SK-N-SH (cell line): ENCODE results near the gene ITFG1. TPM values are rescaled to one million over a fixed set of nuclear protein-coding genes. Genes with fewer than 3 reads are reported as not detected.
"Not testable (repeated sequence)": the region's sequence is repeated elsewhere in the genome, so short reads cannot be mapped to it uniquely, and the experiment has no call there.

ENCODE experiments used
- CTCF ChIA-PET: fragments of 300-600, 350-600 bp; formaldehyde crosslinking; extraction: SDS; loops from one replicate; lab custom pipeline; 2021; lab: Yijun Ruan, JAX
- POLR2A ChIA-PET: fragments of 350-600 bp; sonication (Branson Sonifier 250); formaldehyde crosslinking; extraction: SDS; loops from one replicate; lab custom pipeline; 2020; ENCODE audit warnings: antibody characterized with exemption, inconsistent platforms; lab: Yijun Ruan, JAX
- DNase-seq: peaks from one replicate; pipeline ENCODE4 v3.0.0; 2012
- H2AFZ ChIP-seq: fragments of 200-600 bp; sonication (generic); 2 replicates; pipeline ENCODE4 v1.8.1; 2016; ENCODE audit warnings: antibody characterized with exemption, mild to moderate bottlenecking, low read depth
- H3F3A ChIP-seq: fragments of 200-600 bp; sonication (generic); replicated peaks from 2 replicates; pipeline ENCODE3; 2016; ENCODE audit warnings: antibody characterized with exemption, mild to moderate bottlenecking; ENCODE audit not compliant: insufficient read depth
- H3K27ac ChIP-seq, 2 experiments: fragments of 200-500 bp in 1 of 2; fragments of 200-600 bp in 1 of 2; sonication (Bioruptor generic) in 1 of 2; sonication (generic), shearing (Covaris generic) in 1 of 2; 2 replicates each; pipeline versions ENCODE4 v1.5.1 to v1.6.1; 2014 to 2016; ENCODE audit warnings: low read depth in 2 of 2, inconsistent platforms in 1 of 2, low read length in 1 of 2, mild to moderate bottlenecking in 1 of 2, mixed read lengths in 1 of 2
- H3K27me3 ChIP-seq: fragments of 200-600 bp; sonication (generic), shearing (Covaris generic); 2 replicates; pipeline ENCODE4 v1.6.1; 2016; ENCODE audit warnings: mixed run types; ENCODE audit not compliant: insufficient read depth
- H3K36me3 ChIP-seq, 2 experiments: fragments of 200-500 bp in 1 of 2; fragments of 200-600 bp in 1 of 2; sonication (Bioruptor generic) in 1 of 2; sonication (generic) in 1 of 2; replicated peaks in 1 of 2; 2 replicates each; pipeline versions ENCODE3 to v1.5.1; 2014 to 2016; ENCODE audit warnings: low read length in 1 of 2, mild to moderate bottlenecking in 1 of 2; ENCODE audit not compliant: insufficient read depth in 2 of 2, control insufficient read depth in 1 of 2
- H3K4me1 ChIP-seq, 2 experiments: fragments of 200-500 bp in 1 of 2; fragments of 200-600 bp in 1 of 2; sonication (Bioruptor generic) in 1 of 2; sonication (generic), shearing (Covaris generic) in 1 of 2; 2 replicates each; pipeline versions ENCODE4 v1.5.1 to v1.6.1; 2014 to 2016; ENCODE audit warnings: low read depth in 1 of 2, low read length in 1 of 2, mixed run types in 1 of 2; ENCODE audit not compliant: insufficient read depth in 2 of 2, control insufficient read depth in 1 of 2
- H3K4me2 ChIP-seq: fragments of 200-600 bp; sonication (generic), shearing (Covaris generic); 2 replicates; pipeline ENCODE4 v1.6.1; 2017; ENCODE audit warnings: mixed run types
- H3K4me3 ChIP-seq, 2 experiments: fragments of 200-500 bp in 1 of 2; fragments of 200-600 bp in 1 of 2; sonication (Bioruptor generic) in 1 of 2; sonication (generic), shearing (Covaris generic) in 1 of 2; 2 replicates each; pipeline versions ENCODE4 v1.5.1 to v1.8.1; 2014 to 2016; ENCODE audit warnings: low read depth in 2 of 2, inconsistent platforms in 1 of 2, low read length in 1 of 2, mild to moderate bottlenecking in 1 of 2, mixed read lengths in 1 of 2, moderate library complexity in 1 of 2
- H3K79me2 ChIP-seq: fragments of 200-600 bp; sonication (generic); 2 replicates; pipeline ENCODE4 v1.8.1; 2017; ENCODE audit warnings: mild to moderate bottlenecking; ENCODE audit not compliant: insufficient read depth
- H3K9ac ChIP-seq: fragments of 200-600 bp; sonication (generic); 2 replicates; pipeline ENCODE4 v1.6.1; 2017; ENCODE audit warnings: mixed run types
- H3K9me2 ChIP-seq: fragments of 200-600 bp; sonication (generic); 2 replicates; pipeline ENCODE4 v1.6.1; 2017; ENCODE audit warnings: mixed run types
- H3K9me3 ChIP-seq: fragments of 200-600 bp; sonication (generic); 2 replicates; pipeline ENCODE4 v1.6.1; 2017; ENCODE audit warnings: mixed run types, mild to moderate bottlenecking, moderate library complexity
- H4K20me1 ChIP-seq: fragments of 200-600 bp; sonication (generic); 2 replicates; pipeline ENCODE4 v1.6.1; 2017; ENCODE audit warnings: mild to moderate bottlenecking, mixed run types; ENCODE audit not compliant: insufficient read depth
- EP300 ChIP-seq, 2 experiments: IDR thresholded peaks; 2 replicates each; pipeline versions ENCODE4 v1.4.0 to v1.6.1; 2012; ENCODE audit warnings: borderline replicate concordance in 1 of 2, low read depth in 1 of 2, low read length in 1 of 2
- FOXJ3 ChIP-seq: sonication (generic); formaldehyde crosslinking; IDR thresholded peaks from 2 replicates; pipeline ENCODE4 v1.5.1; 2020; ENCODE audit warnings: mild to moderate bottlenecking, missing genetic modification reagents
- JUND ChIP-seq: IDR thresholded peaks from 2 replicates; pipeline ENCODE4 v1.4.0; 2012
- MEF2A ChIP-seq: IDR thresholded peaks from 2 replicates; pipeline ENCODE4 v1.4.0; 2012; ENCODE audit warnings: low read depth, borderline replicate concordance
- NRF1 ChIP-seq: IDR thresholded peaks from 2 replicates; pipeline ENCODE4 v1.6.1; 2012; ENCODE audit warnings: low read depth, mild to moderate bottlenecking, low read length
- RCOR1 ChIP-seq: fragments of 150-350 bp; IDR thresholded peaks from 2 replicates; pipeline ENCODE4 v1.6.1; 2017; ENCODE audit warnings: antibody characterized with exemption, low read length
- RFX5 ChIP-seq: IDR thresholded peaks from 2 replicates; pipeline ENCODE4 v1.6.1; 2012; ENCODE audit warnings: mild to moderate bottlenecking, improper control_type of control experiment, low read length
- RXRA ChIP-seq: IDR thresholded peaks from 2 replicates; pipeline ENCODE4 v1.4.0; 2012; ENCODE audit warnings: low read depth, mild to moderate bottlenecking, borderline replicate concordance
- SMC3 ChIP-seq: IDR thresholded peaks from 2 replicates; pipeline ENCODE4 v1.6.1; 2012; ENCODE audit warnings: low read depth, low read length, improper control_type of control experiment
- TAF1 ChIP-seq: IDR thresholded peaks from 2 replicates; pipeline ENCODE4 v1.6.1; 2012; ENCODE audit warnings: low read depth, mild to moderate bottlenecking, low read length, moderate library complexity, borderline replicate concordance
- TCF12 ChIP-seq: IDR thresholded peaks from 2 replicates; pipeline ENCODE4 v1.4.0; 2012
- TEAD4 ChIP-seq: IDR thresholded peaks from 2 replicates; pipeline ENCODE4 v1.4.0; 2012; ENCODE audit warnings: mild to moderate bottlenecking, borderline replicate concordance; ENCODE audit not compliant: insufficient read depth
- YY1 ChIP-seq: IDR thresholded peaks from 2 replicates; pipeline ENCODE4 v1.4.0; 2012; ENCODE audit warnings: low read depth, mild to moderate bottlenecking
- WGBS: methylation state at CpG from one replicate; pipeline ENCODE4 v1.1.6; 2017; ENCODE audit warnings: low lambda C conversion rate; 5-methylcytosine and 5-hydroxymethylcytosine counted together
- polyA plus RNA-seq, 3 experiments: library from polyadenylated mRNA; depleted of rRNA; stranded (reverse); fragments of >200 nt; gene quantifications; 2 replicates each; pipeline ENCODE4 v1.2.3, GENCODE V29; 2012
- TF ChIP-seq, protein P1 (sequence below): fragments of 200-600 bp; sonication (generic); IDR thresholded peaks from 2 replicates; pipeline ENCODE4 v1.6.1; 2017; ENCODE audit warnings: antibody characterized with exemption, mild to moderate bottlenecking, moderate library complexity
- TF ChIP-seq, protein P2 (sequence below): IDR thresholded peaks from 2 replicates; pipeline ENCODE4; 2012
- TF ChIP-seq, protein P3 (sequence below): fragments of 150-350 bp; IDR thresholded peaks from 2 replicates; pipeline ENCODE4 v1.6.1; 2017; ENCODE audit warnings: antibody characterized with exemption, low read length, low read depth, borderline replicate concordance

The ITFG1 gene
- polyA plus RNA-seq, 1 of the 3 experiments (the other 2 are of a cell fraction) = 48.6 TPM

DNA sequence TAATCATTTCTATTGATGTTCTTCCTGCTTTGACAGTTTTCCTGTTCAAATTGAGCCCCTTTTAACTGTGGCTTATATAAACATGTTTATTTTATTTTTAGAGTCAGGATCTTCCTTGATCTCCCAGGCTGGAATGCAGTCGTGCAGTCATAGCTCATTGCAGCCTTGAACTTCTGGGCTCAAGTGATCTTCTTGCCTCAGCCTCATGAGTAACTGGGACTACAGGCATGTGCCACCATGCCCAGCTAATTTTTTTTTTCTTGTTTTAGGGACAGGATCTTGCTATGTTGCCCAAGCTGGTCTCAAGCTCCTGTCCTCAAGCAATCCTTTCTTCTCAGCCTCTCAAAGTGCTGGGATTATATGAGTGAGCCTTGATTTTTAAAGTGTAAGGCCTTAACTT lies 14.9 kb upstream of the ITFG1 start:
- no peak overlapping the region for H2AFZ ChIP-seq
- POLR2A ChIA-PET = no interaction called here
- peaks cover 26% of the 10 kb centered on the region for H3K79me2 ChIP-seq
- no peak for DNase-seq
- H3K27me3 ChIP-seq = no peaks in the 10 kb centered on the region
- TF ChIP-seq, protein P1, sequence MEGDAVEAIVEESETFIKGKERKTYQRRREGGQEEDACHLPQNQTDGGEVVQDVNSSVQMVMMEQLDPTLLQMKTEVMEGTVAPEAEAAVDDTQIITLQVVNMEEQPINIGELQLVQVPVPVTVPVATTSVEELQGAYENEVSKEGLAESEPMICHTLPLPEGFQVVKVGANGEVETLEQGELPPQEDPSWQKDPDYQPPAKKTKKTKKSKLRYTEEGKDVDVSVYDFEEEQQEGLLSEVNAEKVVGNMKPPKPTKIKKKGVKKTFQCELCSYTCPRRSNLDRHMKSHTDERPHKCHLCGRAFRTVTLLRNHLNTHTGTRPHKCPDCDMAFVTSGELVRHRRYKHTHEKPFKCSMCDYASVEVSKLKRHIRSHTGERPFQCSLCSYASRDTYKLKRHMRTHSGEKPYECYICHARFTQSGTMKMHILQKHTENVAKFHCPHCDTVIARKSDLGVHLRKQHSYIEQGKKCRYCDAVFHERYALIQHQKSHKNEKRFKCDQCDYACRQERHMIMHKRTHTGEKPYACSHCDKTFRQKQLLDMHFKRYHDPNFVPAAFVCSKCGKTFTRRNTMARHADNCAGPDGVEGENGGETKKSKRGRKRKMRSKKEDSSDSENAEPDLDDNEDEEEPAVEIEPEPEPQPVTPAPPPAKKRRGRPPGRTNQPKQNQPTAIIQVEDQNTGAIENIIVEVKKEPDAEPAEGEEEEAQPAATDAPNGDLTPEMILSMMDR = no peak
- TF ChIP-seq MEF2A = no peak
- TF ChIP-seq, protein P2, sequence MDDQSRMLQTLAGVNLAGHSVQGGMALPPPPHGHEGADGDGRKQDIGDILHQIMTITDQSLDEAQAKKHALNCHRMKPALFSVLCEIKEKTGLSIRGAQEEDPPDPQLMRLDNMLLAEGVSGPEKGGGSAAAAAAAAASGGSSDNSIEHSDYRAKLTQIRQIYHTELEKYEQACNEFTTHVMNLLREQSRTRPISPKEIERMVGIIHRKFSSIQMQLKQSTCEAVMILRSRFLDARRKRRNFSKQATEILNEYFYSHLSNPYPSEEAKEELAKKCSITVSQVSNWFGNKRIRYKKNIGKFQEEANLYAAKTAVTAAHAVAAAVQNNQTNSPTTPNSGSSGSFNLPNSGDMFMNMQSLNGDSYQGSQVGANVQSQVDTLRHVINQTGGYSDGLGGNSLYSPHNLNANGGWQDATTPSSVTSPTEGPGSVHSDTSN = no peak
- no peak for TF ChIP-seq RXRA
- no peak for TF ChIP-seq SMC3
- TF ChIP-seq TCF12 = no peak
- no peak for TF ChIP-seq TEAD4
- no peak for TF ChIP-seq EP300 (IDR thresholded peaks at IDR 0.05; ENCODE audit: borderline replicate concordance in 1 of 2, low read depth in 1 of 2, low read length in 1 of 2)
- TF ChIP-seq YY1 = no peak
- no peak for TF ChIP-seq RCOR1
- TF ChIP-seq RFX5 = no peak
- TF ChIP-seq FOXJ3 = no peak
- no peak for TF ChIP-seq JUND
- TF ChIP-seq NRF1 = no peak
- TF ChIP-seq TAF1 = no peak
- H3F3A ChIP-seq = no peaks in the 10 kb centered on the region
- no peak overlapping the region for H3K4me2 ChIP-seq
- H3K4me1 ChIP-seq = no peaks in the 10 kb centered on the region; a peak in 1 of 4 replicates
- no peak overlapping the region for H3K4me3 ChIP-seq
- H3K36me3 ChIP-seq = no peaks in the 10 kb centered on the region
- no peak overlapping the region for H3K27ac ChIP-seq
- H3K9ac ChIP-seq = no peak overlapping the region
- no peaks in the 10 kb centered on the region for H3K9me2 ChIP-seq
- H3K9me3 ChIP-seq = no peaks in the 10 kb centered on the region
- CTCF ChIA-PET = no interaction called here
- no peaks in the 10 kb centered on the region for H4K20me1 ChIP-seq
- WGBS = 78% methylated on average over 1 of the region's 1 CpG

DNA sequence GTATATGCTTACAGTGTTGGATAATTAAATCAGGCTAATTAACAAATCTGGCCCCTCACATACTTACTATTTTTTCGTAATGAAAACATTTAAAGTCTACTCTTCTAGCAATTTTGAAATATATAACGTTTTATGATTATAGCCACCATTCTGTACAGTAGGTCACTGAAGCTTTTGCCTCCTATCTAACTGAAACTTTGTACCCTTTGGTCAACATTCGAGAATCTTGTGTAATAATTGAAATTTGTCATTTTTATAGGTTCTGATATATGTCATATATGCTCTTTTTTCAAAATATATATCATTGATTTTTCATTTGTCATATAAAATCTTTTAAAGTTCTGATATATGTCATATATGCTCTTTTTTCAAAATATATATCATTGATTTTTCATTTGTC lies 12.9 kb upstream of the ITFG1 start:
- Histone ChIP-seq H3K4me1 (peaks cover 0 to 5% of the 10 kb centered on the region in 2 experiments; a peak in 2 of 4 replicates), H3F3A (no peaks in the 10 kb centered on the region), H3K27me3 (no peaks in the 10 kb centered on the region), H3K4me3 (no peak overlapping the region), H3K79me2 (peaks cover 29% of the 10 kb centered on the region), H2AFZ (no peak overlapping the region), H3K36me3 (no peaks in the 10 kb centered on the region), H4K20me1 (no peaks in the 10 kb centered on the region), H3K9me2 (no peaks in the 10 kb centered on the region), H3K27ac (no peak overlapping the region), H3K9ac (no peak overlapping the region), H3K4me2 (no peak overlapping the region), H3K9me3 (no peaks in the 10 kb centered on the region)
- POLR2A ChIA-PET = no interaction called here
- whole genome bisulfite sequencing = 91% methylated on average over 3 of the region's 3 CpGs
- CTCF ChIA-PET = no interaction called here
- TF ChIP-seq, protein P3, sequence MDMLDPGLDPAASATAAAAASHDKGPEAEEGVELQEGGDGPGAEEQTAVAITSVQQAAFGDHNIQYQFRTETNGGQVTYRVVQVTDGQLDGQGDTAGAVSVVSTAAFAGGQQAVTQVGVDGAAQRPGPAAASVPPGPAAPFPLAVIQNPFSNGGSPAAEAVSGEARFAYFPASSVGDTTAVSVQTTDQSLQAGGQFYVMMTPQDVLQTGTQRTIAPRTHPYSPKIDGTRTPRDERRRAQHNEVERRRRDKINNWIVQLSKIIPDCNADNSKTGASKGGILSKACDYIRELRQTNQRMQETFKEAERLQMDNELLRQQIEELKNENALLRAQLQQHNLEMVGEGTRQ = no peak
- no peak for DNase-seq

DNA sequence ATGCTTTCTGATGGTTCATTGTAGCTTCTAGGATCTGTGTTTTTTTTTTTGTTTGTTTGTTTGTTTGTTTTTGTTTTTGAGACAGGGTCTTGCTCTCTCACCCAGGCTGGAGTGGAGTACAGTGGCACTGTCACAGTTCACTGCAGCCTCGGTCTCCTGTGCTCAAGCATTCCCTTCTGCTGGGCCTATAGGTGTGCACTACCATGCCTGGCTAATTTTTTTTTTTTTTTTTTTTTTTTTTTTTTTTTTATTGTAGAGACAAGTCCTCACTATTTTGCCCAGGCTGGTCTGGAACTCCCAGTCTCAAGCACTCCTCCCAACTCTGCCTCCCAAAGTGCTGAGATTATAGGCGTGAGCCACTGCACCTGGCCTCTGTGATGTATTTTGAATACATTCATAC lies 12.1 kb upstream of the ITFG1 start:
- H3K27ac ChIP-seq, H3K4me1 ChIP-seq, H3K27me3 ChIP-seq, H3F3A ChIP-seq, H3K4me3 ChIP-seq, DNase-seq, H3K9me3 ChIP-seq, H3K4me2 ChIP-seq, H4K20me1 ChIP-seq, H3K9ac ChIP-seq, H3K9me2 ChIP-seq, POLR2A ChIA-PET, CTCF ChIA-PET, H2AFZ ChIP-seq, H3K36me3 ChIP-seq: not testable (repeated sequence)
- 92% methylated on average over 2 of the region's 2 CpGs for WGBS
- H3K79me2 ChIP-seq = peaks cover 31% of the 10 kb centered on the region
